PC-3 (cell line): ENCODE measurements around the gene CIROP. TPM values are rescaled to one million over a fixed set of nuclear protein-coding genes. Genes with fewer than 3 reads are reported as not detected.
A peak's percentile ranks its signal among the peaks of the same experiment; 100 is the strongest.

Experiments used
- ATAC-seq: fragments of 200-7000 bp; cut with Tn5 transposase; 2 replicates; pipeline ENCODE4 v1.9.1; 2020; ENCODE audit warnings: mild to moderate bottlenecking, moderate library complexity
- BruUV-seq: library from RNA; stranded (reverse); fragments of 400-500 nt; replicated peaks from 2 replicates; lab custom pipeline; 2021; lab: Mats Ljungman, UMichigan
- CTCF ChIA-PET: fragments of 300-600 bp; sonication (Branson Sonifier 250); formaldehyde crosslinking; loops from one replicate; lab custom pipeline; 2022; ENCODE audit warnings: antibody characterized with exemption; lab: Charles Lee
- POLR2A ChIA-PET: fragments of 300-600 bp; sonication (Branson Sonifier 250); formaldehyde crosslinking; loops from one replicate; lab custom pipeline; 2022; ENCODE audit warnings: antibody characterized with exemption; ENCODE audit not compliant: unreplicated experiment; lab: Charles Lee
- DNase-seq: peaks from one replicate; pipeline ENCODE4 v3.0.0-alpha.2; 2015
- H2AFZ ChIP-seq: fragments of 300-600 bp; sonication (generic); 2 replicates; pipeline ENCODE4 v1.6.0; 2016; ENCODE audit warnings: antibody characterized with exemption, low read length
- H3F3A ChIP-seq: fragments of 300-600 bp; sonication (generic); one replicate; pipeline ENCODE4 v1.6.0; 2017; ENCODE audit warnings: antibody characterized with exemption, low read length, control low read depth, mild to moderate bottlenecking; ENCODE audit not compliant: unreplicated experiment
- H3K27ac ChIP-seq: fragments of 300-600 bp; sonication (generic); 2 replicates; pipeline ENCODE4 v1.5.1; 2016; ENCODE audit warnings: mild to moderate bottlenecking, low read length
- H3K27me3 ChIP-seq: fragments of 300-600 bp; sonication (generic); 2 replicates; pipeline ENCODE4 v1.6.1; 2016; ENCODE audit warnings: low read length, mixed read lengths
- H3K36me3 ChIP-seq: fragments of 300-600 bp; sonication (generic); 2 replicates; pipeline ENCODE4 v1.6.1; 2016; ENCODE audit warnings: low read depth, mixed run types, low read length, mixed read lengths
- H3K4me1 ChIP-seq: fragments of 300-600 bp; sonication (generic); 2 replicates; pipeline ENCODE4 v1.5.1; 2016; ENCODE audit warnings: low read length; ENCODE audit not compliant: insufficient read depth
- H3K4me2 ChIP-seq: fragments of 300-600 bp; sonication (generic); 2 replicates; pipeline ENCODE4 v1.6.0; 2016; ENCODE audit warnings: low read length
- H3K4me3 ChIP-seq: fragments of 300-600 bp; sonication (generic); 2 replicates; pipeline ENCODE4 v1.5.1; 2016; ENCODE audit warnings: mild to moderate bottlenecking, low read length, mixed read lengths
- H3K79me2 ChIP-seq: fragments of 300-600 bp; sonication (generic); 2 replicates; pipeline ENCODE4 v1.6.1; 2017; ENCODE audit warnings: low read length, mixed read lengths
- H3K9ac ChIP-seq: fragments of 300-600 bp; sonication (generic); 2 replicates; pipeline ENCODE4 v1.6.0; 2016; ENCODE audit warnings: mild to moderate bottlenecking, low read length
- H3K9me2 ChIP-seq: fragments of 300-600 bp; sonication (generic); replicated peaks from 2 replicates; pipeline ENCODE4 v1.6.1; 2016; ENCODE audit warnings: mixed run types, low read length, mixed read lengths
- H3K9me3 ChIP-seq: fragments of 300-600 bp; sonication (generic); 2 replicates; pipeline ENCODE4 v1.6.1; 2016; ENCODE audit warnings: low read length, mixed read lengths
- H4K20me1 ChIP-seq: fragments of 300-600 bp; sonication (generic); 2 replicates; pipeline ENCODE4 v1.6.1; 2016; ENCODE audit warnings: low read length, mixed read lengths
- EZH2 ChIP-seq: fragments of 300-600 bp; sonication (generic); IDR thresholded peaks from one replicate; pipeline ENCODE4 v1.6.1; 2017; ENCODE audit warnings: antibody characterized with exemption, mild to moderate bottlenecking, low read length; ENCODE audit not compliant: unreplicated experiment
- EZH2phosphoT487 ChIP-seq: fragments of 300-600 bp; sonication (generic); IDR thresholded peaks from 2 replicates; pipeline ENCODE4 v1.6.1; 2018; ENCODE audit warnings: mild to moderate bottlenecking, antibody characterized with exemption, low read length, borderline replicate concordance
- intact Hi-C: fragments of 100-400 bp; cut with micrococcal nuclease; formaldehyde crosslinking; loops from 2 replicates; pipeline ENCODE4 v1.9.0; 2023
- total RNA-seq: library from RNA; depleted of rRNA; stranded (reverse); fragments of >200 nt; gene quantifications from 2 replicates; pipeline ENCODE4 v1.2.3, GENCODE V29; 2014
- TF ChIP-seq, protein P1 (sequence below): fragments of 300-600 bp; sonication (generic); conservative IDR thresholded peaks from 2 replicates; pipeline ENCODE4 v1.5.1; 2017; ENCODE audit warnings: antibody characterized with exemption, low read depth, mild to moderate bottlenecking, low read length

Gene CIROP
- total RNA-seq, 1 experiment from 2014 or later = not detected

DNA sequence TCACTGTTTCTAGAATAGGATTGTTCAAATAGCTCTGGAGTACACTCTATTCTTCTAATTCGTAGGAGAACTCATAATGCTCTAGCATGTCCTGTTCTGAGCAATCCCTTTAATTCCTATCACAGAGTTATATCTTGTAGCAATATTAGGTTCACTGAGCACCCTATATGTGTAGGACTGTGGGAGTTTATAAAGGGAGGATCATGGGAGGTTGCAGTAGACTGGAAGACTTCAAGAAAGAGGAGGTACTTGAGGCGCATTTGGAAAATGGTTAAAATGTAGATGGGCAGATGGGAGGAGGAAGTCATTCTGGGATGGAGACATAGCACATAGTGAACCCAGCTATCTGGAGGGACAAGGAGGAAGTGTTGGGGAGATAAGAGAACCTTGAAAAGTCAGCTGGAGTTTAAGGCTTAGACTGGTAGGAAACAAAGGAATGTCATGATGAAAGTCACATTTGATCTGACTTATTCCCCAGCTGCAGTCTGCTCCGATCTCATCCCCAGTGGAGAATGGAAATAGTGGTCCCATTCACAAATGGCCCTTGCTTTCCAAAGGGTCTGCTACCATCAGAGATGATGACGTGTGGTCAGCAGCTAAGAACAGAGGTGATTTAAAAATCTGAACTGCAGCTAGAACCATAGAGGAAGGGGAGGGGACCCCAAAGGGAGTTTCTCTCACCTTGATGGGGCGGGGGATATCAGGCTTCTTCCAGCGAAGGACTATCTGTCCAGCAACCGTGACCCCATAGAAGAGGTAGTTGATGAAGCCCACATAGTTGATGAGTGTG is 24.4 kb upstream of the CIROP start:
- Histone ChIP-seq H3K79me2 (no peaks in the 10 kb centered on the region), H3K4me2 (peak overlapping the region; percentile 24), H3K9ac (no peak overlapping the region), H3K27ac (no peak overlapping the region), H4K20me1 (no peaks in the 10 kb centered on the region), H3F3A (no peaks in the 10 kb centered on the region), H2AFZ (peak overlapping the region; percentile 16; the same call in 1 of the 2 replicates), H3K27me3 (no peaks in the 10 kb centered on the region), H3K9me3 (no peaks in the 10 kb centered on the region), H3K9me2 (no peaks in the 10 kb centered on the region), H3K4me1 (peaks cover 14% of the 10 kb centered on the region), H3K4me3 (no peak overlapping the region), H3K36me3 (no peaks in the 10 kb centered on the region)
- no TSS peak for BruUV-seq
- TF ChIP-seq EZH2 (no peak), EZH2phosphoT487 (no peak)
- TF ChIP-seq, protein P1, sequence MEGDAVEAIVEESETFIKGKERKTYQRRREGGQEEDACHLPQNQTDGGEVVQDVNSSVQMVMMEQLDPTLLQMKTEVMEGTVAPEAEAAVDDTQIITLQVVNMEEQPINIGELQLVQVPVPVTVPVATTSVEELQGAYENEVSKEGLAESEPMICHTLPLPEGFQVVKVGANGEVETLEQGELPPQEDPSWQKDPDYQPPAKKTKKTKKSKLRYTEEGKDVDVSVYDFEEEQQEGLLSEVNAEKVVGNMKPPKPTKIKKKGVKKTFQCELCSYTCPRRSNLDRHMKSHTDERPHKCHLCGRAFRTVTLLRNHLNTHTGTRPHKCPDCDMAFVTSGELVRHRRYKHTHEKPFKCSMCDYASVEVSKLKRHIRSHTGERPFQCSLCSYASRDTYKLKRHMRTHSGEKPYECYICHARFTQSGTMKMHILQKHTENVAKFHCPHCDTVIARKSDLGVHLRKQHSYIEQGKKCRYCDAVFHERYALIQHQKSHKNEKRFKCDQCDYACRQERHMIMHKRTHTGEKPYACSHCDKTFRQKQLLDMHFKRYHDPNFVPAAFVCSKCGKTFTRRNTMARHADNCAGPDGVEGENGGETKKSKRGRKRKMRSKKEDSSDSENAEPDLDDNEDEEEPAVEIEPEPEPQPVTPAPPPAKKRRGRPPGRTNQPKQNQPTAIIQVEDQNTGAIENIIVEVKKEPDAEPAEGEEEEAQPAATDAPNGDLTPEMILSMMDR = no peak
- intact Hi-C loops = no loop called here
- no peak for ATAC-seq
- DNase-seq = no peak
- ChIA-PET CTCF (interaction anchor here (0.8 to 1.5 kb wide), 4 partner anchors 8 to 61 kb away, joined by 3 to 8 read pairs (median 4); no protein-coding TSS in a partner anchor), POLR2A (no interaction called here)

DNA sequence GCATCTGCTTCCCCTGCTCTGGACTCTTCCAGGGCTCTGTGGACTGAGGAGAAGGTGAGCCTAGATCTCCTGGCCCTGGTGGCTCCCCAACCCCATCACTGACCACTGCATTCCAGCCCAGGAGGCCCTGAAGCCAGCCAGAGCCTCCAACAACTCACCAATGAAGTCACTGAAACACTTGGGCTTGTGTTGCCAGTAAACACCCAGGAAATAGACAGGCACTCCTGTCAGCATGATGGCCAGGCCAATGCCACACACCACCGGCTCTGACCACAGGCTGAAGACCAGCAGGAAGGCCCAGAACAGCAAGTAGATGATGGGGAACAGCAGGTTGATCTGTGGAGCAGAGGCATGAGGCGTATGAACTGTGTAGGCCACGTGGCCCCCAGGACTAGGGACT is 23.1 kb upstream of the CIROP start:
- intact Hi-C loops = no loop called here
- DNase-seq = no peak
- H3F3A ChIP-seq = no peaks in the 10 kb centered on the region
- H3K27ac ChIP-seq = no peak overlapping the region
- ChIA-PET POLR2A (no interaction called here), CTCF (no interaction called here)
- no peak overlapping the region for H3K4me3 ChIP-seq
- H3K79me2 ChIP-seq = no peaks in the 10 kb centered on the region
- TF ChIP-seq EZH2phosphoT487 (no peak), EZH2 (no peak)
- TF ChIP-seq, protein P1 = no peak
- H3K4me1 ChIP-seq = peaks cover 14% of the 10 kb centered on the region
- H3K9me2 ChIP-seq = no peaks in the 10 kb centered on the region
- no peak overlapping the region for H2AFZ ChIP-seq
- BruUV-seq = no TSS peak
- no peaks in the 10 kb centered on the region for H4K20me1 ChIP-seq
- H3K4me2 ChIP-seq = no peak overlapping the region
- no peak overlapping the region for H3K9ac ChIP-seq
- no peaks in the 10 kb centered on the region for H3K27me3 ChIP-seq
- no peaks in the 10 kb centered on the region for H3K9me3 ChIP-seq
- ATAC-seq = no peak
- no peaks in the 10 kb centered on the region for H3K36me3 ChIP-seq
